Measurements from ENCODE around the gene LY6G6C.
"Not testable (repeated sequence)": the region's sequence is repeated elsewhere in the genome, so short reads cannot be mapped to it uniquely, and the experiment has no call there.

LY6G6C gene

GRCh38 chr6:31727034-31727716 is 5.6 kb upstream of the LY6G6C start:
- no peak for DNase-seq (ENCODE audit: low read depth in 2 of 2)

DNA sequence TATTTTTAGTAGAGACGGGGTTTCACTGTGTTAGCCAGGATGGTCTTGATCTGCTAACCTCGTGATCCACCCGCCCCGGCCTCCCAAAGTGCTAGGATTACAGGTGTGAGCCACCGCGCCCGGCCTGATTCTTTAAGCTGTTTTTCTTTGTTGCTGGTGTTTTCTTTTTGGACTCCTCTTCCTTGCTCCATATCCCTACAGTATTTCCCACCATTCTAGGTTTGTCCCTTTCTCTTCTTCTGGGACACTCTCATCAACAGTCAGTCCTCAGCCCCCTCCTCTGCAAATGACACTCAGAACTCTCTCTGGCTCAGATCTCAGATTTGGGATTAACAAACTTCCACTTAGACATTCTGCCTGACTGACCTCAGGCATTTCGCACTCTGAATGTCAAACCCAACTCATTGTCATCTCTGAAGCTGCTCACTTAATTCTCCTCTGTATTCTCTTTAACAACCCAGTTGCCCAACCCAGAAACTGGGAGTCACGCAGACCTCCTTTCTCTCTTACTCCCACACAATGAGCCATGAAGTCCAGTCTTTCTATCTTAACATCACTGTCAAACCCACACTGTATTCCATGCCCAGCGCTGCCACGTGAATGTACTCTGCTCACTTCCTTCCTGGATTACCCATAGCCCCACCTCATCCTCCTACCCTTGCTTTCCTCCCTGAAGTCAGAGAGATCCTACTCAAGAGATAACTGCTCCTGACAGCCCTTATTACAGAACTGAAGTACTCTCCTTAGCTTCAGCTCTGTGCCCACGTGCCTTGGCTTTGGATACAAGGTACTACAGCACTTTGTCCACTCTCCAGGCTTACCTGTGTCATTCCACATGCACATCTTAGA is 4.2 kb upstream of the LY6G6C start:
- DNase-seq (ENCODE audit: low read depth in 2 of 2) = no peak

DNA sequence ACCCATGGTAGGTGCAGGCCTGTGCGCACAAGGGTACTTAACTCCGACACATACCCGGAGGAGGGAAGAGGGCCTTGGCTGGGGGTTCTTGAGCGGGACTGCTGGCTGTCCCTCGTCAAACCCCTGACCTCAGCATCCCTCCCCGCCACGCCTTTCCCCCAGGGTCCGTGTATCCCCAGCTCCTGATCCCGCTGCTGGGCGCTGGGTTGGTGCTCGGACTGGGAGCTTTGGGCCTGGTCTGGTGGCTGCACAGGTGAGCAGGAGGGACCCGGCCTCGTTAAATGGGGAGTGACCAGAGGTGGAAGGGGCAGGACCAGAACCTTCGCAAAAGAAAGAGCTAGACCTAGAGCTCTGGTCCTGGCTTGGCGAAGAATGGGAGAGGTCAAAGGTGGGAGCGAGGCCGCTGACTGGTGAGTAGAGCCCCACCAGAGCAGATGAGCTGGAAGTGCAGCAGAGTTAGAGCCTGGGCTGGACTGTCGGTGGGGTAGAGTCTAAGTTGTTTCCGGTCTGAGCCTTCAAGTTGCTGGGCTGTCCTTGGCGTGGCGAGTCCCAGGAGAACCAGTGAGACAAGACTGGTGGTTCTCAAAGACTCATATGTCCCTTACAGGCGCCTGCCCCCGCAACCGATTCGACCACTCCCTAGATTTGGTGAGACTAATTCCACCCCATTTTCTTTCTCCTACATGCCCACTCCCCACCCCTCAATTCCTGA is 2.6 kb upstream of the LY6G6C start:
- no peak for DNase-seq (ENCODE audit: low read depth in 2 of 2)

DNA sequence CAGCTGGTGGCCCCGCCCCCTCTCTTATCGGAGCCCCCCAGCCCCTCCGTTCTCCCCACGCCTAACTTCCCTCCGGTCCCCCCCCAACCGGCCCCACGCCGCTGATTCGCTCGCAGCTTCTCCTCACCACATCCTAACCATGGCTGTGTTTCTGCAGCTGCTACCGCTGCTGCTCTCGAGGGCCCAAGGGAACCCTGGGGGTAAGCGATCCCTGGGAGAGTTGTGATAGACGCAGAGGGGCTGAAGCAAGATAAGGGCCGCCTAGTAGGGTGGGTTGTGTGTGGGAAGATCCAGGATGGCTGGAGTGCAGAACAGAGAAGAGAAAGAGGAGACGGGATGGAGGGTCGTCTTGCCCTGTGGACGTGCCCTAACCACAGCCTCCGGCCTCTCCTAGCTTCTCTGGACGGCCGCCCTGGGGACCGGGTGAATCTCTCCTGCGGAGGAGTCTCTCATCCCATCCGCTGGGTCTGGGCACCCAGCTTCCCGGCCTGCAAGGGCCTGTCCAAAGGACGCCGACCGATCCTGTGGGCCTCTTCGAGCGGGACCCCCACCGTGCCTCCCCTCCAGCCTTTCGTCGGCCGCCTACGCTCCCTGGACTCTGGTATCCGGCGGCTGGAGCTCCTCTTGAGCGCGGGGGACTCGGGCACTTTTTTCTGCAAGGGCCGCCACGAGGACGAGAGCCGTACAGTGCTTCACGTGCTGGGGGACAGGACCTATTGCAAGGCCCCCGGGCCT is 1.9 kb upstream of the LY6G6C start, which contains the start of gene MPIG6B:
TSS of gene MPIG6B (plus strand) at position 129 of the 735 bp plus-strand sequence. CDS start at position 140, 11 bp downstream.
- DNase-seq (ENCODE audit: low read depth in 2 of 2) = no peak

GRCh38 chr6:31722173-31722572 is 627 bp upstream of the LY6G6C start:
- DNase-seq (ENCODE audit: low read depth in 2 of 2) = no peak

- DNase-seq (ENCODE audit: low read depth in 2 of 2) = no peak
Observed at GRCh38 chr6:31720196-31720770, 1.3 kb downstream of the LY6G6C start.

DNA sequence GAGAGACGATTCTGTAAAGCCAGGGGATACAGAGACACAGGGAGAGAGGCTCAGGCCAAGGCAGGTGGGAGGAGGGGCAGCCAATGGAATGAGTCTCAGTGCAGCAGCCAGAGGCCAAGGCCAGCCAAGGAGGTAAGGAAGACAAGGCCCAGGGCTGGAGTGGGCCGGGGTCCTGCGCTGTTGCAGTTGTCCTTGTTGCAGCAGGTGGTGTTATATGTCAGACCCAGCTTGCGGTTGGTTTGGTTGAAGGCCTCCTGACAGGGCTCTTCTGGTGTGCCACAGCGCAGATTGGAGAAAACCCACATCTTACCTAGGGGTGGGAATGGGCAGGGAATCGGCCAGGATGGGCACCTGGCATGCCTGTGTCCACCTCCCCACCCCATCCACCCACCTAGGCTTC is 2.5 kb downstream of the LY6G6C start:
- no peak for DNase-seq (ENCODE audit: low read depth in 2 of 2)

DNA sequence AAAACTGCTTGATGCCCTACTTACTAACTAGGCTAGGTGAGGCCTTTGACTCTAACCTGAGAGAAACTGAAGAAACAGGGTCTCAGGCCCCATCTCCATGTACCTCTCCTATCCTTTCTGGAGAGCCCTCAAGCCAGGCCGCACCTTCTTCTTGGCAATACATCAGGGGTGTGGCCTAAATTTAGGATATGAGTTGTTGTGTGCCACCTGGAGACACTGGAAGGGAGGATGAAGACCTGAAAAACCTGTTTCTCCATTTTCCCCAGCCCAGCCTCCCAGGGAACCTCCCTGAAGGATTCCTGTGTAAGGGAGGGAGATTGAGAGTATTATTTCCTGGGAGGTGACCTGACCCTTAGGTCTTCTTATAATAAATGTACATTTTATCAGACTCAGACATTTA is 3.3 kb downstream of the LY6G6C start:
- DNase-seq (ENCODE audit: low read depth in 2 of 2) = no peak

DNA sequence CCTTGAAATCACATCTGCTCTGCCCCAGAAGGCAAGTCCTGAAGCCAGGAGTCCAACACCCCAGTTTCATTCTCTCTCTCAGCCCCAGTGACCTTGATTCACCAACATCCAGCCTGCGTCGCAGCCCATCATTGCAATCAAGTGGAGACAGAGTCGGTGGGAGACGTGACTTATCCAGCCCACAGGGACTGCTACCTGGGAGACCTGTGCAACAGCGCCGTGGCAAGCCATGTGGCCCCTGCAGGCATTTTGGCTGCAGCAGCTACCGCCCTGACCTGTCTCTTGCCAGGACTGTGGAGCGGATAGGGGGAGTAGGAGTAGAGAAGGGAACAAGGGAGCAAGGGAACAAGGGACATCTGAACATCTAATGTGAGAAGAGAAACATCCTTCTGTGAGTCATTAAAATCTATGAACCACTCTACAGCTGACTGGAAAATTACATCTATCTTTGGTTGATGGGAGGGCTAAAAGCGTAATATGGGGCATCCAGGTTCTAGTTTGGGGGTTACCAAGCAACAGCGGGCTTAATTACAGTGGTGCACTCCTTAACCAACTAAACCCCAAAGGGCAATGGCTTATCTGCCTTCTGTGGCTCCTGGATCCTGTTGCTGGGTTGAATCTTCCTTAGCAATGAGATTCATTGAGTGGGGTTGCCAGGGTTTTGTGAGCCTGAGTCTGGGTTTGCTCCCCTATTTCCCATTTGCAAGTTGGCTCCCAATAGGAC is 3.9 kb downstream of the LY6G6C start:
- no peak for DNase-seq (ENCODE audit: low read depth in 2 of 2)

GRCh38 chr6:31715022-31715958 is 6.3 kb downstream of the LY6G6C start, which contains the start of gene LY6G6D:
LY6G6D (plus strand) TSS chr6:31715348; CDS start chr6:31715356, 8 bp downstream.
- no peak for DNase-seq (ENCODE audit: low read depth in 2 of 2)

- DNase-seq (ENCODE audit: low read depth in 2 of 2) = no peak
Observed at GRCh38 chr6:31713991-31714684, 7.4 kb downstream of the LY6G6C start.

DNA sequence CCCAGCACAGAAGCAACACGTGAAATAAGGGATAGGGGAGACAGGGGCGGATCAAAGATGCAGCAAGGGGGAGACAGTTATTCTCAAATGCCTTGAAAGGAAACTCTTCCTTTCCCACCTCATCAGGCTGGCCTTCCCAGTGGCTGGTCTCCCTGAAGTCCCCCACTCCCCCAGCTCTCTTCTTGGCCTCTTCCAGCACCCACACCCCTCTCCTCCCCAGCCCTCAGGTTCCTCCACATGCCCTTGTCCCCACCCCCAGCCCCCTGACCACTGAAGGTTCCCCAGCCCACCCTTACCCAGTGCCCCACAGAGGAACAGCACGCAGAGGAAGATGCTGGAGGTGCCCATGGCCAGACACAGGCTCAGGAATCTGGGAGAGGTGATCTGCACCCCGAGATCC is 8.1 kb downstream of the LY6G6C start:
- DNase-seq (ENCODE audit: low read depth in 2 of 2) = no peak

DNA sequence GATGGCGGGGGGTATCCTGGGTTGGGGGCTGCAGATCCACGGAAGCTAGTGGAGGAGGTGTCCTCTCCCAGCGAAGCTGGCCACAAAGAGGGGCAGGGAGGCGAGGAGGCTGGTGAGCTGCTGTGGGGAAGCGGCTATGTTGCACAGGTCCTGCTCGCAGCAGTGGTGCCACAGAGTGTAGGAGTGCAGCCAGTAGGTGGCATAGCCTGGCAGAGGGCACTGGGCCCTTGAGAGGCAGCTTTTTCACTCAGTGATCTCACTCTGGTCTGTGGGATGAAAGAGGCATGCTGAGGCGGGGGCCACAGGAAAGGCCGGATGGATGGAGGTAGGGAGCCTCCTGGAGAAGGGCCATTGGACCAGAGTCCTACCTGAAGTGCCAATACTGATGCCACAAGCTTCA is 9.2 kb downstream of the LY6G6C start:
- no peak for DNase-seq (ENCODE audit: low read depth in 2 of 2)

- no peak for DNase-seq (ENCODE audit: low read depth in 2 of 2)
Observed at GRCh38 chr6:31711233-31711632, 10.3 kb downstream of the LY6G6C start.

DNA sequence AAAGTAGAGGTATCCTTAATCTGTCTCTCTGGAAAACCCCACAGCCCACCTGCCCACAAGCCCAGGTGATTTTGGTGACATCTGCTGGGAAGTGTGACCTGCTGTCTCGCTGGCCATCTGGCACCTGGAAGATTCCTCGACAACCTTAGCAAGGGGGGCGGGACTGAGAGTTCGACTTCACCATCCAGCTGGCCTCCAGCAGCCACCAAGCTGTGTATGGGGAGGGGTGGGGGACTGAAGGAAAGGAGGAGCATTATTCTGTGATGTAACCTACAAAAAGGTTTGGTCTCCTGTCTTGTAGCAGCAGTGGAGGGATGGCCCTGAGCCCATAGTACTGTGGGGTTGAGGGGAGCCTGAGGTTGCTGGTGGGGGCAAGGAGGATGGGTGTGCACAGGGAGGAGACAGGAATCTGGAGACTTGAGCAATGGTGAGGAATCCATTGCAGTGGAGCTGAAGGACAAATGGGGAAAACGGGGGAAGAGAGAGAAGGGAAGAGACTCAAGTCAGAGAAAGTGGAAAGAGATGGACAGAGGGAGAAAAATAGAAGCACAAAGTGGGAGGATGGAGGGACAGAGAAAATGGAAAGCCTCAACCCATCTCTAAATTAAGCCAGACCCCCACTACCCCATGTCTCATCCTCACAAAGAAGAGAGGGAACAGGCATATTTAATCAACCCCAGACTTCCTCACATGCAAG is 10.9 kb downstream of the LY6G6C start:
- DNase-seq (ENCODE audit: low read depth in 2 of 2) = no peak

GRCh38 chr6:31709157-31709556 is 12.4 kb downstream of the LY6G6C start:
- DNase-seq (ENCODE audit: low read depth in 2 of 2) = not testable (repeated sequence)

GRCh38 chr6:31708224-31708623 is 13.3 kb downstream of the LY6G6C start:
- no peak for DNase-seq (ENCODE audit: low read depth in 2 of 2)

DNA sequence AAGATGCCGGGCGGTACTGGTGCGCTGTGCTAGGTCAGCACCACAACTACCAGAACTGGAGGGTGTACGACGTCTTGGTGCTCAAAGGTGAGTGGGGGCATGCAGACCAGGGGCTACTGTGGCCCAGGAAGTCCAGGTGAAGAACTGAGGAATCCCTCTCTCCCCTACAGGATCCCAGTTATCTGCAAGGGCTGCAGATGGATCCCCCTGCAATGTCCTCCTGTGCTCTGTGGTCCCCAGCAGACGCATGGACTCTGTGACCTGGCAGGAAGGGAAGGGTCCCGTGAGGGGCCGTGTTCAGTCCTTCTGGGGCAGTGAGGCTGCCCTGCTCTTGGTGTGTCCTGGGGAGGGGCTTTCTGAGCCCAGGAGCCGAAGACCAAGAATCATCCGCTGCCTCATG is 13.8 kb downstream of the LY6G6C start:
- DNase-seq (ENCODE audit: low read depth in 2 of 2) = no peak

Data from stimulated activated CD4-positive, alpha-beta T cell treated with anti-CD3 and anti-CD28 coated beads, Interleukin-12 subunit alpha, Interleukin-12 subunit beta, amount 100 ng/mL, for 24 hours (primary cell).